GM21390 (cell line): ENCODE measurements around the gene PNPLA1.

Source experiments
- ATAC-seq: cut with Tn5 transposase; IDR thresholded peaks from one replicate; pipeline ENCODE4 v1.9.1; 2021; ENCODE audit not compliant: unreplicated experiment

Gene PNPLA1

GRCh38 chr6:36245572-36246061, 24.2 kb upstream of the PNPLA1 start:
- no peak for ATAC-seq

- no peak for ATAC-seq
Measured at GRCh38 chr6:36246506-36247268, 23.2 kb upstream of the PNPLA1 start.

- ATAC-seq = no peak
Measured at GRCh38 chr6:36247693-36248092, 22.2 kb upstream of the PNPLA1 start.

GRCh38 chr6:36248980-36249379, 20.9 kb upstream of the PNPLA1 start:
- ATAC-seq = no peak

GRCh38 chr6:36249536-36249935, 20.3 kb upstream of the PNPLA1 start:
- no peak for ATAC-seq

DNA sequence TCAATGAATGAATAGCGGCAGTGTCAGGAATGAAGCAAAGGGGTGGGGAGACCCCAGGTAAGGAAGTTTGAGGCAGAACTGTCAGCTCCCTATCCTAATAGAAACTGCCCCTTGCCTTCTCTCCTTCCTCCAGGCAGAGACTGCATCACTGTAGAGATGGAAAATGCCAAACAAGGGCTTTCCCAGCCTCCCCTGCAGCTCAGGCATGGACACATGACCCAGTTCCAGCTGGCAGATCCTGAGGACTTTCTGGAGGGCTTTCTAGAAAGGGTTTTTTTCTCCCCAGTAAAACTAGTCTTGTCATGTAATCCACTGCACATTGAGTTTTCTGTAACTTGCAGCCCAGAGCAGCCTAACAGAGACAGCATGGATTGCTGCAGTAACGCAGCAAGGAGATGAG, 17.9 kb upstream of the PNPLA1 start:
- no peak for ATAC-seq

DNA sequence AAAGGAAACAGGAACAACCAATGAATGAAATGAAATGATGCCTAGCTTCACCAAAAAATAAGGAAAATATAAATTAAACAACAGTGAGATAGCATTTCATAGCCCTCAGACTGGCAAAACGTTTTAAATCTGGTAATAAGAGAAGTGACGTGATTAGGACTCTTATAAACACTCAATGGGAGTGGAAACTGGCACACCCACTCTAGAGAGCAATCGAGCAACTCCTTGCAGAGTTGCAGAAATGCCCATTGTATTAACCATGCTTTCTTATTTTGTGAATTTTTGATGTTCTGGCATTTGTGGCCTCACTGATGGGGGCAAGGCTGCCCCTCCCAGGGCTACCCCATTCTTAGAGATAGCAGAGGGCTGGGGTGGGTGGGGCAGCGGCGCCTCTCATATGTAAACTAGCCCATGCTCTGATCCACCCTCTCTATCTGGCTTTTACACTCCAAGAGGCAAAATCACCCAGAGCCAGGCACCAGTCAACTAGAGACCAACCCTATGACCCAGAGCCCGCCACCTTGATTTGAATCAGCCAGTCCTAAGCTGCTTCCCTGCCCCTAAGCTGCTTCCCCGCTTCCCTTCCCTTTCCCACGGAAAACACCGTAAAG, 6.4 kb upstream of the PNPLA1 start:
- no peak for ATAC-seq

DNA sequence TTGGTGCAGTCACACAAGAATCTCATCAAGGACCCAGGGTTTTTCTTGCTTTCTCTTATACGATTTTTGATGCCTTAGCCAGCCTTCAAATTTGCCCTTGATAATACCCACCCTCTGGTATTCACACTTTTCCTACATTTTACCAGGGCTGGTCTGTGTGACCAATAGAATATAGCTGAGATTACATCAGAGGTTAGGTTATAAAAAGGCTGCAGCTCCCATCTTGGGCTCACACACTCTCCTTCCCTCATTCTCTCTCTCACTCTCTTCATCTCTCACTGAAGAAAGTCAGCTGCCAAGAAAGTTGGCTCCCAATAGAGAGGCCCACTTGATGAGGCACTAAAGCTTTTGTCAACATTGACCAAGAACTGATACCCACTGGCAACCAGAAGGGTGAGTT, 4.1 kb upstream of the PNPLA1 start:
- ATAC-seq = no peak

DNA sequence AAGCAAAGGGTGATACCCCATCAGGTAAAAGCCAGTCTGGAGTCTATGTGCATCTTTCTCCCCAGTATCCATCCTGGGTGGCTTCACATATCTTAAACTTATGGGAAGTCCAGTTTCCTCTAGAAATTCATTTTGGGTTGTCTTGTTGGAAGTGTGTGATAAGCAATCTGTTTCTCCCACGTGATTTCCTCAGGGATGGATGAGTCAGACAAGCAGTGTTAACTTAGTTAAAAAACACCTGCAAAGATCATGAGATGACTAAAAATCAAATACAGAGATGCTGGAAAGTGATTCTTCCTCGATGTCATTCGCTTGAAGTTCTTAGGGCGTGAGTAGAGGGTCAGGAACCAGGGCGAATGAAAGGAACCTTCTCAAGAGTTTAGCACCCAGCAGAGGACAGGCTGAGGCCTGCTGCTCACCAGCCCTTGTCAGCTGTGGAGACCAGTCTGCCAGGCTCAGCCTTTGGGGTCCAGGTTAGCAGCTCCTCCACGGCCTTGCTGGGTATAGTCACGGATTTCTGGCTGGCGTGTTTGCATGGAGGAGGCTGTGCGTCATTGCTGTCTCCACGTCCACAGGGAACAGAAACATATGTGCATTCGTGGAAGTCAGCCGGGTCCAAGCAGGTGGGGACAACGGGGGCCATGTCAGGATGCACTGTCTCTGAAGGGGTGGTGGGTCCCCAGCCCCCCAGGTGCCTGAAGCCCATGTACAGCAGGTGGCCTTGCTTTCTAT, 2.8 kb upstream of the PNPLA1 start:
- ATAC-seq = no peak

DNA sequence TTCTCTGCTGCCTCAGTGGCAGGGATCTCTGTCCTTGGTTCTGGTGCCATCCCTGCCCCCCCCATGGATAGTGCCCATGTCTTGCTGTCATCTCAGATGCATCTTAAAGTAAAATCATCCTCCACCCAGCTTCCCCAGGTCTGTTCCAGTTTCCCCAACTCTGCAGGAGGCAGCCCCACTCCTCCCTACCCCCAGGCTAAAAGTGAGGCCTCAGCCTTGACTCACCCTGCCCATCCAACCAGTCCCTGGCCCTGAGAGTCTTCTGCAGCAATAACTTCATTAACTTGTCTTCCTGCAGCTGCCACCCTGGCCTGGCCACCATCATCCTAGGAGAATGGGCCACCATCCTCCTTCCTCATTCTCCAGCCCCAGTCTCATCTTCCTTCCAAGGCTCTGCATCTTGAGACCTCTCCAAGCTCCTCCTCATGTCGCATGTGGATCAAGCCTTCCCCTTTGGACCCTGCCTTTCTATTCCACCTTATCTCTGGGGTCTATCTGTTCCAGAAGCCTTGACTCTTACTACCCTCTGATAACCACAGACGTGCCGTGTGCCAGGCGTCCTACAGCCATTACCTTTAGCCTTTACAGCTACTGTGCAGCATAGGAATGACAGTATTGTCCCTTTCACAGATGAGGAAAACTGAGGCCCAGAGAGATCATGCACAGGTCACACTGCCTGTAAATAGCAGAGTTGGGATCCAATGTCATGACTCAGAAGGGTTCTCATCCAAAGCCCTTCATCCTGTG, 2.0 kb upstream of the PNPLA1 start:
- no peak for ATAC-seq

- no peak for ATAC-seq
Measured at GRCh38 chr6:36268478-36269275, 1.2 kb upstream of the PNPLA1 start.

DNA sequence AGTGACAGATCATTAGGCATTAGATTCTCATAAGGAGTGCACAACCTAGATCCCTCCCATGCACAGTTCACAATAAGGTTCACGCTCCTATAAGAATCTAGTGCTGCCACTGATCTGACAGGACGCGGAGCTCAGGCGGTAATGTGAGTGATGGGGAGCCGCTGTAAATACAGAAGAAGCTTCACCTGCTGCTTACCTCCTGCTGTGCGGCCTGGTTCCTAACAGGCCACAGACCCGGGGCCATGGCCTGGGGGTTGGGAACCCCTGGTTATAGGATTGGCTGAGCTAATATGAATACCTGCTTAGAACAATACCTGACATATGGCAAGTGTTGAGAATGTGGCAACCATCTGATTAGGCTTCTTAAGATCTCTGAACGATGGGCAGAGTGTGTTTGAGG, 2.4 kb downstream of the PNPLA1 start:
- ATAC-seq = no peak

DNA sequence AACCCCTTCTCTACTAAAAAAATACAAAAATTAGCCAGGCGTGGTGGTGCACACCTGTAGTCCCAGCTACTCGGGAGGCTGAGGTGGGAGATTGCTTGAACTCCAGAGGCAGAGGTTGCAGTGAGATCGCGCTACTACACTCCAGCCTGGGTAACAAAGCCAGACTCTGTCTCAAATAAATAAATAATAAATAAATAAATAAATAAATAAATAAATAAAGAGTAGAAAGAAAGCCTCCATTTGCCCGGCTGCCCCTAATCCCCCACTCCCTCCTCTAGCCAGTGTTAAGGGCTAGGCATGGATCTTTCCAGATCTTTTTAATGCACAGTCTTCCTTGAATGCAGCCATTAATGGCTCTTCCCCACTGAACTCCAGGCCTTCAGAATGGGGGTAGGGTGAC, 3.2 kb downstream of the PNPLA1 start:
- no peak for ATAC-seq

DNA sequence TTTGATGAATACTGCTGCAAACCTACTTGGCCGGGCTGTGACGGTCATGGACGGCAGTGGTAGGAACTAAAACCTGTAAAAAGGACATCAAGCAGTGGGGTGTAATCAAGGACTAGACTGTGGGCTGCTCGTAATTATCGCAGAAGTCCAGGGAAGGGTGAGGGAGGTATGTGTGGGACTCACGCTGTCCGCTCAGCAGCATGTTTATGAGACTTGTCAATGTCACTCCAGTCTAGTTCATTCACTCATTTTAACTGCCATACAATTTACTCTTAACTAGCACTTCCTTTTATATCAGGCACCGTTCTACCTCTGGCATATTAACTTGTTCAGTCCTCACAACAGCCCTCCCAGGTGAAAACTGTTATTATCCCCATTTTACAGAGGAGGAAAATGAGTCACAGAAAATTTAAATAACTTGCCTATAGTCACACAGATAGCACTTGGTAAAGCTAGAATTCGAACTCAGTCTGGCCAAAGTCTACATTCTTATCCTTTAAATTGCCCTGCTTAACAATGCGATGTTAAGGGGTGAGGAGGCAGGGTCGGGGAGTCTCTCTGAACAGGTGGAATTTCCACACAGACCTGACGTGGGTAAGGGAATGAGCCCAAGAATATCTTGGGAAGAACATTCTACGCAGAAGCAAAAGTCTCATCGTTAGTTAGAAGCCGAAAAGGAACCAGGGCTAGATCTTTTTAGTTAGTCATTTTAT, 4.1 kb downstream of the PNPLA1 start:
- ATAC-seq = no peak

DNA sequence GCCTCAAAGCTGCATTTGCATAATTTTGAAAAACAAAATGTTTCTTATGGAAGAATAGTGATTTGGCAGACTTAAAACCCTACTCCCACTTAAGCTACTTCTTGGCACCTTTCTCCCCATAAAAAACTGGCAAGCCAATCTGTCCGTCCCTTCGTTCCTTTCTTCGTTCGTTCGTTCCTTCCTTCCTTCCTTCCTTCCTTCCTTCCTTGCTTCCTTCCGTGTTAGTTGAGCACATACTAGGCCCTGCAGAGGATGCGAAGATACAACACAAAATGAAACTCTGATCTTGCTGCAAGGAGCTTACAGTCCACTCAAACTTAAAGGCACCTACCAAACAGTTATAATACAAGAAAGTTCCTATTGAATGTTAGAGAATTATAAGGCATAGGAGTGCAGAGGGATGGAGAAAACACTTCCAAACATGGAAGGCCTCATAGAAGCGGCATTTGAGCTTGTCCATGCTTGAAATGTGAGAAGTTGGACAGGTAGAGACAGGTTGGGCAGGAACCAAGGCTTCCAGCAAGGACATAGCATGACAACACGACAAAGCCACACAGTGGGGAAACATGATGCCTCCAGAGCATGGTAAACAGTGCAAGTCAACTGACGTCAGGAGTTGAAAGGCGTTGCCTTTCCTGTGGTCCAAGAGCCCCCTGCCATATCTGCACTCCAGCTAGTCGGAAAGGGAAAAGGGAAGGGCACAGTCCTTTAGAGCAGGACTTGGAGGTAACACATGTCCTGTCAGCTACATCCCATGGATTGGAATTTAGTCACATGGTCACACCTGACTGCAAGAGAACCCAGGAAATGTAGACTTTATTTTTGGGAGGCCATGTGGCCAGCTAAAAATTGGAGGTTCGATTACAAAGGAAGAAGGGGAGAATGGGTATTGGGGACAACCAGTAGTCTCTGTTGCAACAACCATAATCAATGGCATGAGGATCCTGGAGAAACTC, 7.0 kb downstream of the PNPLA1 start:
- ATAC-seq = no peak

- ATAC-seq = no peak
Measured at GRCh38 chr6:36277946-36278470, 8.1 kb downstream of the PNPLA1 start.

GRCh38 chr6:36280467-36280866, 10.6 kb downstream of the PNPLA1 start:
- no peak for ATAC-seq

DNA sequence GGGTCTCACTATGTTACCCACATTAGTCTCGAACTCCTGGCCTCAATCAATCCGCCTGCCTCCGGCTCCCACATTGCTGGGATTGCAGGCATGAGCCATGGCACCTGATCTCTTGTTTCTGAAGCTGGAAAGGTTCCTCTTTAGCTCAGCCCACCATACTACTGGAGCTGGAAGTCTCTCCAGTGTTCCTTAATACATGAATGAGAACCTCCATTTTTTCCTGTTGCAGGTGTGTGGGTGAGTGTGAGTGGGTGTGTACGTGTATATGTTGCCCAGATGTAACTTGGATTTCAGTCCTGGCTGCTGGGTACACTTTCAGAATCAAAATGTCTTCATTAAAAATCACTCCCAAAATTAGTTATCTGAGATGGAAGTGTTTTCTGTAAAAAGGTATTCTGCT, 11.1 kb downstream of the PNPLA1 start:
- ATAC-seq = no peak
